Measurements from ENCODE around the gene CAPN12. TPM values are rescaled to one million over a fixed set of nuclear protein-coding genes. Genes with fewer than 3 reads are reported as not detected.

Gene CAPN12
- total RNA-seq, 1 experiment from 2014 or later: 8.8 TPM

DNA sequence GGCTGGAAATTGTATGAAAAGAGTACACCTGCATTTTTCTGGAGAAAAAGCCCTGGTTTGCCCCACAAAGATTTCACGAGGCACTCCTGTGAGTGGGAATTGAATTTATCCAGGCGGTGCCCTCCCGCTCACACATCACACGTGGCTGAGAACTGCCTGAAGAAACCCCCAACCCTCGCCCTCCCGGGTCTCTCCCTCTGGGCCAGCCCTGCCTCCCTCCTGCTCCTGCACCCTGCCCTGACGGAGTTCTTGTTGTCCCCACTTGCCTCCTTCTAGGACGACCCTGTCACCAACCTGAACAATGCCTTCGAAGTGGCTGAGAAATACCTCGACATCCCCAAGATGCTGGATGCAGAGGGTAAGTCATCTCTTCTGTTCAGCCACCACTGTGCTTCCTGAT, 35.2 kb downstream of the CAPN12 start:
- Histone ChIP-seq H4K20me1 (ENCODE audit: insufficient read depth) (no peaks in the 10 kb centered on the region), H3K4me2 (ENCODE audit: low read length) (no peak overlapping the region), H3K9me2 (ENCODE audit: insufficient read depth) (no peaks in the 10 kb centered on the region), H3K79me2 (ENCODE audit: insufficient read depth, low read length) (peaks cover 46% of the 10 kb centered on the region; the same call in 1 of the 2 replicates), H3K9me3 (ENCODE audit: control insufficient read depth in 1 of 2, insufficient read depth in 1 of 2, low read depth in 1 of 2, low read length in 2 of 2) (no peaks in the 10 kb centered on the region), H2AFZ (ENCODE audit: low read depth, low read length, poor library complexity, severe bottlenecking) (no peak overlapping the region), H3K27ac (ENCODE audit: low read depth, low read length) (no peak overlapping the region; the same call in 1 of the 2 replicates), H3K36me3 (ENCODE audit: control insufficient read depth in 1 of 2, insufficient read depth in 2 of 2, low read length in 2 of 2) (peaks cover 66 to 87% of the 10 kb centered on the region in 2 experiments), H3K4me3 (replicated peaks in 1 of 2; ENCODE audit: low read depth in 1 of 2, low read length in 2 of 2) (no peak overlapping the region), H3K9ac (ENCODE audit: low read length) (no peak overlapping the region), H3K27me3 (ENCODE audit: insufficient read depth, low read length) (no peaks in the 10 kb centered on the region), H3K4me1 (ENCODE audit: control insufficient read depth in 1 of 2, insufficient read depth in 2 of 2, low read length in 2 of 2) (no peaks in the 10 kb centered on the region)
- no peak for ATAC-seq
- TF ChIP-seq CEBPB (IDR thresholded peaks at IDR 0.05; ENCODE audit: low read depth) (no peak), YY1 (IDR thresholded peaks at IDR 0.05; ENCODE audit: extremely low read depth, insufficient replicate concordance, low read depth, low read length) (no peak), MAX (IDR thresholded peaks at IDR 0.05) (no peak)
- TF ChIP-seq, protein P1, sequence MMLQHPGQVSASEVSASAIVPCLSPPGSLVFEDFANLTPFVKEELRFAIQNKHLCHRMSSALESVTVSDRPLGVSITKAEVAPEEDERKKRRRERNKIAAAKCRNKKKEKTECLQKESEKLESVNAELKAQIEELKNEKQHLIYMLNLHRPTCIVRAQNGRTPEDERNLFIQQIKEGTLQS (IDR thresholded peaks at IDR 0.05): no peak
- ChIA-PET RAD21 (ENCODE audit: low non-redundant PET in 1 of 2, low total read pairs in 2 of 2, uncharacterized antibody in 2 of 2, unreplicated experiment in 2 of 2) (no interaction called here), CTCF (no interaction called here), POLR2A (no interaction called here)
- BruUV-seq (replicated peaks): no TSS peak
- intact Hi-C loops (cut with micrococcal nuclease): no loop called here
- no peak for DNase-seq (ENCODE audit: low read depth, low spot score)

DNA sequence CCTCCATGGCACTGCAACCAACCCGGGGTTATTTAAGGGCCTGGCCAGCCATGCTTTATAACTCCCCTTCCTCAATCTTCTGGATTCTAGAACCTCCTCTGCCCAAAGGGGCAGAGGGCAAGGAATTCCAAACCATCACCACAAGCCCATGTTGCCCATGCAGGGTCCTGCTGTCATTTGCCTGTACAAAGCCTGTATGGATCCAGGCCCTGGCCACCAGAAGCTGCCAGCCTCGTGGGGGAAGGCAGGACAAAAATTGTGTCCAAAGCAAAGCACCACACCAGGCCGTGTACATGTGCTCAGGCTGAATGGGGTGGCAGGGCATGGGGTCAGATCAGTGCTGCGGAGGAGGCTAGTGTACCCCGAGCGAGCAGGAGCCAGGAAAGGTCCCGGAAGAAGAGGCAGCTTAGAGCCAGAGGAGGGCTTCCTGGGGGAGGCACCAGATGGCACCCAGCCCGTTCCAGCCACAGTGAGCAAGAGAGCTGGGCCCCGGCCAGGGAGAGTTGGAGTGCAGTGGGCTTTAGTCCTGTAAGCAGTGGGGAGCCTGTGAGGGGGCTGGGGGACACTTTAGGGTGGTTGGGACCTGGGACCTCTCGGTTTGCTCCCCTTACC, 35.8 kb downstream of the CAPN12 start:
- H3K9me3 ChIP-seq (ENCODE audit: control insufficient read depth in 1 of 2, insufficient read depth in 1 of 2, low read depth in 1 of 2, low read length in 2 of 2): no peaks in the 10 kb centered on the region
- ATAC-seq (no peak), DNase-seq (ENCODE audit: low read depth, low spot score) (no peak)
- H4K20me1 ChIP-seq (ENCODE audit: insufficient read depth): no peaks in the 10 kb centered on the region
- peaks cover 62 to 88% of the 10 kb centered on the region in 2 experiments for H3K36me3 ChIP-seq (ENCODE audit: control insufficient read depth in 1 of 2, insufficient read depth in 2 of 2, low read length in 2 of 2)
- H3K4me1 ChIP-seq (ENCODE audit: control insufficient read depth in 1 of 2, insufficient read depth in 2 of 2, low read length in 2 of 2): no peaks in the 10 kb centered on the region
- H2AFZ ChIP-seq (ENCODE audit: low read depth, low read length, poor library complexity, severe bottlenecking): no peak overlapping the region
- no peaks in the 10 kb centered on the region for H3K27me3 ChIP-seq (ENCODE audit: insufficient read depth, low read length)
- no peak overlapping the region for H3K4me3 ChIP-seq (replicated peaks in 1 of 2; ENCODE audit: low read depth in 1 of 2, low read length in 2 of 2)
- intact Hi-C loops (cut with micrococcal nuclease): no loop called here
- ChIA-PET POLR2A (no interaction called here), CTCF (no interaction called here), RAD21 (ENCODE audit: low non-redundant PET in 1 of 2, low total read pairs in 2 of 2, uncharacterized antibody in 2 of 2, unreplicated experiment in 2 of 2) (no interaction called here)
- H3K4me2 ChIP-seq (ENCODE audit: low read length): no peak overlapping the region
- H3K79me2 ChIP-seq (ENCODE audit: insufficient read depth, low read length): peaks cover 51% of the 10 kb centered on the region; the same call in 1 of the 2 replicates
- no peak overlapping the region for H3K9ac ChIP-seq (ENCODE audit: low read length)
- H3K27ac ChIP-seq (ENCODE audit: low read depth, low read length): no peak overlapping the region; the same call in 1 of the 2 replicates
- no TSS peak for BruUV-seq (replicated peaks)
- no peaks in the 10 kb centered on the region for H3K9me2 ChIP-seq (ENCODE audit: insufficient read depth)
- no peak for TF ChIP-seq EGR1 (IDR thresholded peaks at IDR 0.05; ENCODE audit: low read depth)
- no peak for TF ChIP-seq EZH2phosphoT487 (IDR thresholded peaks at IDR 0.05; ENCODE audit: borderline replicate concordance)
- no peak for TF ChIP-seq POLR2AphosphoS5 (IDR thresholded peaks at IDR 0.05; ENCODE audit: low read depth, low read length)
- no peak for TF ChIP-seq MAX (IDR thresholded peaks at IDR 0.05)
- TF ChIP-seq, protein P1 (IDR thresholded peaks at IDR 0.05): no peak
- no peak for TF ChIP-seq JUND (IDR thresholded peaks at IDR 0.05)
- no peak for TF ChIP-seq YY1 (IDR thresholded peaks at IDR 0.05; ENCODE audit: extremely low read depth, insufficient replicate concordance, low read depth, low read length)
- TF ChIP-seq, protein P2, sequence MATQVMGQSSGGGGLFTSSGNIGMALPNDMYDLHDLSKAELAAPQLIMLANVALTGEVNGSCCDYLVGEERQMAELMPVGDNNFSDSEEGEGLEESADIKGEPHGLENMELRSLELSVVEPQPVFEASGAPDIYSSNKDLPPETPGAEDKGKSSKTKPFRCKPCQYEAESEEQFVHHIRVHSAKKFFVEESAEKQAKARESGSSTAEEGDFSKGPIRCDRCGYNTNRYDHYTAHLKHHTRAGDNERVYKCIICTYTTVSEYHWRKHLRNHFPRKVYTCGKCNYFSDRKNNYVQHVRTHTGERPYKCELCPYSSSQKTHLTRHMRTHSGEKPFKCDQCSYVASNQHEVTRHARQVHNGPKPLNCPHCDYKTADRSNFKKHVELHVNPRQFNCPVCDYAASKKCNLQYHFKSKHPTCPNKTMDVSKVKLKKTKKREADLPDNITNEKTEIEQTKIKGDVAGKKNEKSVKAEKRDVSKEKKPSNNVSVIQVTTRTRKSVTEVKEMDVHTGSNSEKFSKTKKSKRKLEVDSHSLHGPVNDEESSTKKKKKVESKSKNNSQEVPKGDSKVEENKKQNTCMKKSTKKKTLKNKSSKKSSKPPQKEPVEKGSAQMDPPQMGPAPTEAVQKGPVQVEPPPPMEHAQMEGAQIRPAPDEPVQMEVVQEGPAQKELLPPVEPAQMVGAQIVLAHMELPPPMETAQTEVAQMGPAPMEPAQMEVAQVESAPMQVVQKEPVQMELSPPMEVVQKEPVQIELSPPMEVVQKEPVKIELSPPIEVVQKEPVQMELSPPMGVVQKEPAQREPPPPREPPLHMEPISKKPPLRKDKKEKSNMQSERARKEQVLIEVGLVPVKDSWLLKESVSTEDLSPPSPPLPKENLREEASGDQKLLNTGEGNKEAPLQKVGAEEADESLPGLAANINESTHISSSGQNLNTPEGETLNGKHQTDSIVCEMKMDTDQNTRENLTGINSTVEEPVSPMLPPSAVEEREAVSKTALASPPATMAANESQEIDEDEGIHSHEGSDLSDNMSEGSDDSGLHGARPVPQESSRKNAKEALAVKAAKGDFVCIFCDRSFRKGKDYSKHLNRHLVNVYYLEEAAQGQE (IDR thresholded peaks at IDR 0.05; ENCODE audit: low read depth): no peak
- no peak for TF ChIP-seq ZNF274 (IDR thresholded peaks at IDR 0.05; ENCODE audit: low read depth, low read length)
- TF ChIP-seq SIN3A (IDR thresholded peaks at IDR 0.05; ENCODE audit: low read depth): no peak
- TF ChIP-seq FOSL1 (IDR thresholded peaks at IDR 0.05; ENCODE audit: low read depth): no peak
